ENCODE data around the gene LHX3.
"Not testable (repeated sequence)": the region's sequence is repeated elsewhere in the genome, so short reads cannot be mapped to it uniquely, and the experiment has no call there.

Gene LHX3

GRCh38 chr9:136153381-136154065 is 51.4 kb downstream of the LHX3 start:
- DNase-seq (ENCODE audit: low spot score): no peak

GRCh38 chr9:136152931-136153330 is 52.0 kb downstream of the LHX3 start:
- no peak for DNase-seq (ENCODE audit: low spot score)

- no peak for DNase-seq (ENCODE audit: low spot score)
These were observed 52.4 kb downstream of the LHX3 start for GRCh38 chr9:136152543-136152866.

- no peak for DNase-seq (ENCODE audit: low spot score)
These were observed 52.9 kb downstream of the LHX3 start for GRCh38 chr9:136151848-136152542.

GRCh38 chr9:136151214-136151804 is 53.6 kb downstream of the LHX3 start:
- DNase-seq (ENCODE audit: low spot score): no peak

- not testable (repeated sequence) for DNase-seq (ENCODE audit: low spot score)
These were observed 54.2 kb downstream of the LHX3 start for GRCh38 chr9:136150664-136151213.

- no peak for DNase-seq (ENCODE audit: low spot score)
These were observed 55.1 kb downstream of the LHX3 start for GRCh38 chr9:136149853-136150252.

GRCh38 chr9:136149337-136149736 is 55.6 kb downstream of the LHX3 start:
- no peak for DNase-seq (ENCODE audit: low spot score)

- no peak for DNase-seq (ENCODE audit: low spot score)
These were observed 56.2 kb downstream of the LHX3 start for GRCh38 chr9:136148766-136149165.

- peak; percentile 69 for DNase-seq (ENCODE audit: low spot score)
These were observed 56.8 kb downstream of the LHX3 start for GRCh38 chr9:136147890-136148714.

GRCh38 chr9:136147038-136147889 is 57.7 kb downstream of the LHX3 start:
- DNase-seq (ENCODE audit: low spot score): no peak
